Head of caudate nucleus (tissue), 42 donors: ENCODE data around the gene SACS.
"Not testable (repeated sequence)": the region's sequence is repeated elsewhere in the genome, so short reads cannot be mapped to it uniquely, and the experiment has no call there.

Experiments
- DNase-seq, 42 donors: peaks; one replicate each; pipeline versions ENCODE4 v3.0.0 to v3.0.0-alpha.2; 2020 to 2021; ENCODE audit warnings: mixed read lengths in 7 of 42
- intact Hi-C: fragments of 100-400 bp; cut with DNase I; formaldehyde crosslinking; loops from one replicate; pipeline ENCODE4 v1.15.0; 2022

The SACS gene

DNA sequence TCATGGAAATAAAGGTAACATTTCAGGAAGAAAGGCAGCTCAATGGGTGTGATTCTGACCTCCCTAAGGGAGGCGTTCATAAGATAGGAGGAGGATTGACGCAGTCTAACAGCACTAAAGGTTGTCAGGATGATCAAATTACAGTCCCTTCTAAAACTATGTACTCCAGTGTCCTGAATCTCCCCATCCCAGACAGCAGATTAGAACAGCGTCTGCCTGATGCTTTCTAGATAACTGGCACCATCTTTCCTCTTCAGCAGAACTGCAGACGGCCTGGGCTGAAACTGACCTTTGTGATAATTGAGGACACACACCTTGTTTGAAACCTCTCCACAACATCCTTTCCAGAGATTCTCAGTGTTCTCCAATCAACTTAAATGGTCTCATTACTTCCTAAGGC is 25.5 kb upstream of the SACS start:
- no peak for DNase-seq
- intact Hi-C loops = no loop called here

- DNase-seq = no peak
- intact Hi-C loops = no loop called here
Measured at GRCh38 chr13:23456437-23457210, 23.1 kb upstream of the SACS start.

DNA sequence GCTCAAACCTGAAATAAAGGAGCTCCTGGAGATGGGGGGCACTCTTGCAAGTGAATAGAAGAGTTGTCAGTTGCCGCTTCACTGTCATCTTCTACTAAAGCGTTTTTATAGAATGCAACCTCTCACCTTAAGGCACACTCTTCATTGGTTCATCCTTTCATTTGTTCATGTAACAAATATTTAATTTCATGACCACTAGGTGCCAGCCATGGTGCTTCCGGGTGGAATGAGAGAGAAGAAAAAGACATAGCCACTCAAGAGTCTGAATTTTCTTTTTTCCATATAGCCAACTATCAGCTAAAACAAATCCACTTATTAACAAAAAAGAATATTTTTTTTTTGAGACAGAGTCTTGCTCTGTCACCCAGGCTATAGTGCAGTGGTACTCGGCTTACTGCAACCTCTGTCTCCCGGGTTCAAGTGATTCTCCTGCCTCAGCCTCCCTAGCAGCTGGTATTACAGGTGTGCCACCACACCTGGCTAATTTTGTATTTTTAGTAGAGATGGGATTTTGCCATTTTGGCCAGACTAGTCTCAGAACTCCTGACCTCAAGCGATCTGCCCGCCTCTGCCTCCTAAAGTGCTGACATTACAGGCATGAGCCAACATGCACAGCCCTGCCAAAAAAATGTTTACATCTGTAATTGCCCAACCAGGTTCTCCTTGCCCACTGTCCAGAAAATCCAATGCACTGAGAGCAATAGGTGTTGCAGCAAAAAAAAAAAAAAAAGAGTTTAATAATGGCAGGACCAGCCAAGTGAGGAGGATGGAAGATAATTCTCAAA is 22.1 kb upstream of the SACS start:
- intact Hi-C loops = no loop called here
- peak in 1 of 42 donors; percentile 21 for DNase-seq

GRCh38 chr13:23453132-23453531 is 19.6 kb upstream of the SACS start:
- intact Hi-C loops = no loop called here
- DNase-seq = peak in 1 of 42 donors; percentile 7

DNA sequence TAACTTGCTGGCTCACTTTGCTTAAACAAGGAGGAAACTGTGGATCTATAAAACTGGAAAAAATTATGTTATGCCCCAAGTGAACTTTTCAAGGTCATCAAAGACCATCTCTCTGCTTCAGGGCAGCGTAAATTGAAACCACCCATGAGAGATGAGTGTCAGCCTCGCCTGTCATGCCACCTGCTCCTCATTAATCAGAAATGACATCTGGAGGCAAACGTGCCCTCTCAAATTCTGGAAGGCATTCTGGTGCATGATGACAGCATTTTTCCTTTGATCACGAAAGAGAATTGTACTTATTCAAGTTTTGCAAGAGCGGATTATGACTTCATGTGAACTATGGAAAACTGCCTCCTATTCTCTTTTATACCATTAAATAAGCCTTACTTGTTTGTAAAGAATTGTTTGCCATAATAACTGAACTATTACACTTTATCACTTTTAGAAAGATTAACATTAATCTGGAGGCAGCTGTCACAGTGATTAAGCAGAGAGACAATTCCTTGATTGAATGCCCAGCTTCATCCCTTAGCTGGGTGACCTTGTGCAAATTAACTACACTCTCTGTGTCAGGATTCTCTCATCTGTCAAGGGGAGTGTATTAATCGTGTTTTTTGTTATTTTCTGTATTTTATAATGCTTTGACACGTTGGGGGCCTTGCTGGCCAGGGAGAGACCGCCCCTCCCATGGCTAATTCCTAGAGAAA is 17.0 kb upstream of the SACS start:
- intact Hi-C loops = no loop called here

DNA sequence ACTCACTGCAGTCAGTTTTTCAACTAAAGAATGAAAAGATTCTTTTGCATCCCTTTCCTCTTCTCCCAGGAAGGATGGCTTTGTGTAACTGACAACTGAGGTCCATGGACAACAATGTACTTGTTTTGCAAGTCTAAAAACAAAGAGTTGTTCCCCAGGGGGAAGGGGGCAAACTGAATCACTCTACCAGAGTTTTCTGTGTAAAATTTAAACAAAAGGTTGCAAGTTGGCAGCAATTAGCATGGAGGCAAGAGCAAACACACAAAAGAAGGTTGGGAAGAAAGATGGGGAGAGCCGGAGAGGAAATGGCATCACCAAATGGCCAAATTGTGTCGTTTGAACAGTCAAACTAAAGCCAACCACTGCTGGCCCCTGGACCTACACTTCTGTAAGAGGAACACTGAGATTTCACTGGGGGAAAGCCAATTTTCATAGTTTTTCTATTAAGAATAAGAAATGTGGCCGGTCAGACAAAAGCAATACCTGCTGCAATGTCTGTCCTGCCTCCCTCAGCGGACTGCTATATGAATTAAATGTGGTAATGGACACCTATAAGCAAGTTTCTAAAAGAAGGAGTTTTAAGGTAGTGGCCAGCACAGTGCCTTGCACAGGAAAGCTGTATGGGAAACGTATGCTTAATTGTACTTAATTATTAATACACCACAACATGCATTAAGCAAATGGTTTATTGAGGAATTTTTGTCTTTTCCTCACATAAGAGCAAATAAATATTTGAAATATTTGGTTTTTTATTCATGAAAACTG is 16.1 kb upstream of the SACS start:
- intact Hi-C loops = no loop called here
- no peak for DNase-seq

More for the DNA sequence above, 17.0 kb upstream of the SACS start:
- DNase-seq = no peak

GRCh38 chr13:23447927-23448326 is 14.4 kb upstream of the SACS start:
- intact Hi-C loops = no loop called here
- no peak for DNase-seq

DNA sequence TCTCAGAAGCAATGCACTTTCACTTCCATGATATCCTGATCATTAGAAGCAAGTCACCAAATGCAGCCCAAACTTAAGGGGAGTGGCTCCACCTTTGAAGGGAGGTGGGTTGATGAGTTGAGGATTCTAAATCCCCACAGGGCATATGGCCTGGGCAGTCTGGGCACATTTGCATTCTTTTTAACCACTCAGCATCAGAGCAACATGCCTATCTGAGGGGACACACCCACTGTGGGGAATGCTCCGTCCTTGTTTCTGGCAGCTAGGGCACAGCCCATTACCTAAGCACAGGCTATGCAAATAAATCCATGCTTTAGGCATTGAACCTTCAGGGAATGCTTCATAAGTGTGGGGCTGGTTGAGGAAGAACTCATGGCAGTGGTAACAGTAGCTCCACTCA is 12.3 kb upstream of the SACS start:
- DNase-seq = no peak
- intact Hi-C loops = no loop called here

- DNase-seq = no peak
- intact Hi-C loops = no loop called here
Measured at GRCh38 chr13:23443878-23444277, 10.4 kb upstream of the SACS start.

GRCh38 chr13:23443110-23443509 is 9.6 kb upstream of the SACS start:
- intact Hi-C loops = no loop called here
- peak in 1 of 42 donors; percentile 3 for DNase-seq

DNA sequence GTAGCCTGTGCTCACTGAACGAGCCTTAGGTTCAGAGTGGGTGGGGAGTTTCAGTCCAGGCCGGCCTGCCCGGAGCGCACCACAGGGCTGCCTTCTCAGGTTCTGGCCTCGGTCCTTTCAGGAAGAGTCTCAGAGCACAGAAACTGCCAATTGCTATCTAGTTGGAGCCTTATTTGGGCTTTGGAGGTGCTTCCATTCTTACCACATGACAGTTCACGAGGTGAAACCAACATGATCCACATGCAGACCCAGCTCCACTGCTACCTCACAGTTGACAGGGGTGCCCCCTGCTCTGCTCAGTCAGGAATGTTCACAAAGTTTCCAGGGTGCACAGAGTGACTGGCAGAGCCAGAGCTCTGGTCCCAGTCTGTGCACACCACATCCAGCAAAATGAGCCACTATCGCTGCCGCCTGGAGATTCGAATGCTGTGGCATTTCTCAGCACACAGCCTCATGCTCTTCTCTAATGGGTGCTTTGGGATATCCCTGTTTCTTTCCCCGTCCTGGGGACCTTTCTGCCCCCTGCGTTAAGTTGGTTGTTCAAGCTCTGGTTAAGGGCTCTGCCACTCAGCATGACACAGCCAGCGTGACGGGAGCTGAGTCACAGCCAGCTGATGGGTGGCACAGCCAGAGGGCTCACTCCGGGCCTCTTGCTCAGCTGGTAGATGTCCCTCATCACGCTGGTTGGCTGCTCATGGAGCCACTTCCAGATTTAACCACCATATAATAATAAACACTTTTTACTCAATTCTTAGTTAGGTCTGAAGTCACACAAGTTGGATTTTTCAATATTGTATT is 7.5 kb upstream of the SACS start:
- peak in 41 of 42 donors; percentile 25 to 83 (median 55) for DNase-seq
- intact Hi-C loops = no loop called here

DNA sequence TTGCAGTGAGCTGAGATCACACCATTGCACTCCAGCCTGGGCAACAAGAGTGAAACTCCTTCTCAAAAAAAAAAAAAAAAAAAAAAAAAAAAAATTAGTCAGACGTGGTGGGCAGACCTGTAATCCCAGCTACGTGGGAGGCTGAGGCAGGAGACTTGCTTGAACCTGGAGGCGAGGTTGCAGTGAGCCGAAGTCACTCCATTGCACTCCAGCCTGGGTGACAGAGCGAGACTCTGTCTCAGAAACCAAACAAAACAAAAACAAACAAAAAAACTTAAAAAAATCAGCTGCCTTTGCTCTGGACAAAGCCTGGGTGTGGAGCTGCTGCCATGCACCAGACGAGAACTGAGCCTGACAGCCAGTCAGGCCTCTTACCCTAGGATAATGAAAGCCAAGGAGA is 6.8 kb upstream of the SACS start:
- intact Hi-C loops = not testable (repeated sequence)
- DNase-seq = peak in 15 of 42 donors; percentile 11 to 72 (median 37)

DNA sequence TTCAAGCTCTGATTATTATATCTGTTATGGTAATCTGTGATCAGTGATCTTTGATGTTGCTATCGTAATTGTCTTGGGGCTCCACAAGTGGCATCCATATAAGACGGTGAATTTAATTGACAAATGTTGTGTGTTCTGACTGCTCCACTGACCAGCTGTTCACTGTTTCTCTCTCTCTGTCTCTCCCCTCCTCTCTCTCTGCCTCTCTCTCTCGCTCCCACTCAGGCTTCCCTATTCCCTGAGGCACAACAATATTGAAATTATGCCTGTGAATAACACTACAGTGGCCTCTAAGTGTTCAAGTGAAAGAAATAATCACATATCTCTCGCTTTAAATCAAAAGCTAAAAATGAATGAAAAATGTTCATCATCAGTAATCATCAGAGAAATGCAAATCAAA is 4.4 kb upstream of the SACS start:
- intact Hi-C loops = loop anchor here (10.0 kb wide), 1 partner anchor 63 kb away; no protein-coding TSS in a partner anchor
- no peak for DNase-seq

DNA sequence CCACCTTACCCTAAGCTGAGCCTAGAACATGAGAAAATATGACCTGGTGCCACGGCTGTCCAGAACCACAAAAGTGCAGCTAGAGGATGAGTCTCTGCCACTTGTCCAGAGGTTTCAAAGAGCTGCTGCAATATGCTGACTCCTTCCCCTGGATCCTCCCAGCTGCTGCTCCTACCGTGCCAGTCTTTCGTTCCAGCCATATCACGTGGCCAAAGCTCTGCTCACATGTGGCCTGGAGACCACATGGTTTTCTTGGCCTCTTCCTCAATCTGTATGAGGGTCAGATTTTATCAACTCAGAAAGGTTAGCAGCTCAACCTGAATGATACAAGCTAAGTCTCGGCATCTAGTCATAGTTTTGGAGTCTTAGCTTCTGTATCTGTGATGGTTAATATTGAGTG is 3.2 kb upstream of the SACS start:
- DNase-seq = no peak
- intact Hi-C loops = loop anchor here (10.0 kb wide), 1 partner anchor 62 kb away; no protein-coding TSS in a partner anchor

GRCh38 chr13:23434491-23434890 is 989 bp upstream of the SACS start:
- intact Hi-C loops = loop anchor here (10.0 kb wide), 1 partner anchor 60 kb away; no protein-coding TSS in a partner anchor
- peak in 1 of 42 donors; percentile 8 for DNase-seq

DNA sequence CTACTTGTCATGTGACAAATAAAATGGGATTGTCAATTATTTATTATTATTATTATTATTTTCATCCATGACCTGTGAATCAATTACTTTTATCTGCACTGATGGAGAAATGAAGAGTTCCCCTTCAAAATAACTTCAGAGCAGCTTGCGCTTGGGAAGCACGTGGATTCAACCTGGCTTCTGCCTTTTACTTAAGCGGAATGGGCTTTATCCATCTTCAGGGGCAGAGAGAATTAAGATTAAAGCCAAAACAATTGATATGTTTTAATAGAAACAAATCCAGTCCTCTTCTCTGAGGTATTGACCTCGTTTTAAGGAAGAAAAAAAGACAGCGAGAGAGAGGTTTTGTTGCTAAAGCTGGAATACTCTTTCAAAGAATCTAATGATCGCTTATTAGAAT is 876 bp downstream of the SACS start:
- intact Hi-C loops = loop anchor here (10.0 kb wide), 1 partner anchor 58 kb away; no protein-coding TSS in a partner anchor
- peak in 2 of 42 donors; percentile 22 to 44 for DNase-seq

- intact Hi-C loops = loop anchor here (10.0 kb wide), 1 partner anchor 56 kb away; no protein-coding TSS in a partner anchor
- DNase-seq = no peak
Measured at GRCh38 chr13:23430664-23431063, 2.8 kb downstream of the SACS start.
